ENCODE data around the gene CHST8. TPM values are rescaled to one million over a fixed set of nuclear protein-coding genes. Genes with fewer than 3 reads are reported as not detected.
"Not testable (repeated sequence)": the region's sequence is repeated elsewhere in the genome, so short reads cannot be mapped to it uniquely, and the experiment has no call there.

Gene CHST8
- total and polyA plus RNA-seq, 4 donors, result 0.09 to 0.67 (median 0.24) TPM

DNA sequence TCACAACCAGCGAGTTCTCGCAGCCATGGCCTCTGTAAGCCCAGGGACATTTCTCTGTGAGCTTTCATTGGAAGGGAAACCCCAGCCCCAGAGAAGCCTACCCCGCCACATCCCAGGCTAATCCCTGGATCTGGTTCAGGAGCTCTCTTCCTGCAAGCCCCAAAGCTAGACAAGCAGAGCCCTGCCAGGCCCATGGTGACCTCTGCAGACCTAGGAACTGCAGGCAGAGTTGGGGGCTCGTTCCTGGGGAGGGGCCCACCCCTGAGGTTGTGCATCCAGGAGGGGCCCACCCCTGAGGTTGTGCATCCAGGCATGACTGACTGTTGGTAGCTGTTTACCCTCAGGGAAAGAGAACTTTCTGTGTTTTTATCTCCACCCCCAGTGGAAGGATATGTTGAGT is 196.7 kb downstream of the CHST8 start:
- TF ChIP-seq, protein P1, sequence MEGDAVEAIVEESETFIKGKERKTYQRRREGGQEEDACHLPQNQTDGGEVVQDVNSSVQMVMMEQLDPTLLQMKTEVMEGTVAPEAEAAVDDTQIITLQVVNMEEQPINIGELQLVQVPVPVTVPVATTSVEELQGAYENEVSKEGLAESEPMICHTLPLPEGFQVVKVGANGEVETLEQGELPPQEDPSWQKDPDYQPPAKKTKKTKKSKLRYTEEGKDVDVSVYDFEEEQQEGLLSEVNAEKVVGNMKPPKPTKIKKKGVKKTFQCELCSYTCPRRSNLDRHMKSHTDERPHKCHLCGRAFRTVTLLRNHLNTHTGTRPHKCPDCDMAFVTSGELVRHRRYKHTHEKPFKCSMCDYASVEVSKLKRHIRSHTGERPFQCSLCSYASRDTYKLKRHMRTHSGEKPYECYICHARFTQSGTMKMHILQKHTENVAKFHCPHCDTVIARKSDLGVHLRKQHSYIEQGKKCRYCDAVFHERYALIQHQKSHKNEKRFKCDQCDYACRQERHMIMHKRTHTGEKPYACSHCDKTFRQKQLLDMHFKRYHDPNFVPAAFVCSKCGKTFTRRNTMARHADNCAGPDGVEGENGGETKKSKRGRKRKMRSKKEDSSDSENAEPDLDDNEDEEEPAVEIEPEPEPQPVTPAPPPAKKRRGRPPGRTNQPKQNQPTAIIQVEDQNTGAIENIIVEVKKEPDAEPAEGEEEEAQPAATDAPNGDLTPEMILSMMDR (IDR thresholded peaks at IDR 0.05; ENCODE audit: control extremely low read depth, extremely low read depth), result no peak
- no peak for DNase-seq
- no peak overlapping the region for H3K27ac ChIP-seq (ENCODE audit: low read depth in 1 of 2, low read length in 1 of 2)
- WGBS, 2 donors, result 86 to 87% methylated on average over 4 of the region's 4 CpGs
- H3K36me3 ChIP-seq (ENCODE audit: control insufficient read depth in 4 of 4, insufficient read depth in 4 of 4, low read length in 4 of 4), result peaks cover 0 to 9% (median under 1%) of the 10 kb centered on the region in 4 donors
- H3K9me3 ChIP-seq (ENCODE audit: control insufficient read depth in 4 of 4, insufficient read depth in 3 of 4, low read length in 3 of 4), result no peaks in the 10 kb centered on the region
- no peak for ATAC-seq (ENCODE audit: insufficient read depth, low FRiP score)
- no peaks in the 10 kb centered on the region for H3K27me3 ChIP-seq (ENCODE audit: control insufficient read depth in 3 of 3, insufficient read depth in 3 of 3, low read length in 2 of 3)
- no peak overlapping the region for H3K4me3 ChIP-seq
- no peak overlapping the region for H3K9ac ChIP-seq (ENCODE audit: insufficient read depth in 1 of 2, low read length in 2 of 2)
- H3K4me1 ChIP-seq (ENCODE audit: control insufficient read depth in 5 of 5, insufficient read depth in 5 of 5, low read length in 5 of 5), result peaks cover 0 to 37% (median 14%) of the 10 kb centered on the region in 5 donors

DNA sequence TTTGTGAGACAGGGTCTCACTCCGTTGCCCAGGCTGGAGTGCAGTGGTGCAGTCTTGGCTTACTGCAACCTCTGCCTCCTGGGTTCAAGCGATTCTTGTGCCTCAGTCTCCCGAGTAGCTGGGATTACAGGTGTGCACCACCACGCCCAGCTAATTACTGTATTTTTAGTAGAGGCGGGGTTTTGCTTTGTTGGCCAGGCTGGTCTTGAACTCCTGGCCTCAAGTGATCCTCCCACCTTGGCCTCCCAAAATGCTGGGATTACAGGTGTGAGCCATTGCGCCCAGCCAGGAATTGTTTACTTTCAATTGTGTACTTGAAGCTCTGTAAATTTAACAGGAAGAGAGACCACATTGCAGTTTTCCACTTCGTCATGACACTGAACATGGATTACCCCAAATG is 197.3 kb downstream of the CHST8 start:
- 66 to 89% methylated on average over 7 of the region's 7 CpGs for WGBS, 2 donors
- H3K36me3 ChIP-seq (ENCODE audit: control insufficient read depth in 4 of 4, insufficient read depth in 4 of 4, low read length in 4 of 4); DNase-seq; H3K27me3 ChIP-seq (ENCODE audit: control insufficient read depth in 3 of 3, insufficient read depth in 3 of 3, low read length in 2 of 3); H3K4me3 ChIP-seq; ATAC-seq (ENCODE audit: insufficient read depth, low FRiP score); H3K9me3 ChIP-seq (ENCODE audit: control insufficient read depth in 4 of 4, insufficient read depth in 3 of 4, low read length in 3 of 4); H3K9ac ChIP-seq (ENCODE audit: insufficient read depth in 1 of 2, low read length in 2 of 2): not testable (repeated sequence)
- Histone ChIP-seq H3K4me1 (ENCODE audit: control insufficient read depth in 5 of 5, insufficient read depth in 5 of 5, low read length in 5 of 5) (peaks cover 0 to 36% (median 14%) of the 10 kb centered on the region in 5 donors), H3K27ac (ENCODE audit: low read depth in 1 of 2, low read length in 1 of 2) (peak overlapping the region in 1 of 2 donors; percentile 71)

DNA sequence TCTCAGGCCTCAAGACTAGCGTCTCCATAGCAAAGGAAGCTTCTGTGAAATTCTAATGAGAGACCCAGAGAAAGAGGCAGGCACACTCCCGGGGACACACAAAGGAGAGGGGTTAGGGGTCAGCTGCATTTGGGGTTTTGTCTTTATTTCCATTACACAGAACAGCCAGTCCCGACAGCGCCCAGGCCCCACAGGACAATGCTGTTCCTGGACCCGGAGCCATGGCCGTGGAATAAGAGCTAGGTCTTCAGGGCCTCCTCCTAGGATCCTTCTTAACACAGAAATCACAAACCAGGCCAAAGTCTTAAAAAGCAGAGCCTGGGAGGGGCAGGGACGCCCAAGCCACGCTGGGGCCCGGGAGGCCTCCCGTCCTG is 197.7 kb downstream of the CHST8 start:
- TF ChIP-seq, protein P1 (IDR thresholded peaks at IDR 0.05; ENCODE audit: control extremely low read depth, extremely low read depth), result no peak
- H3K4me1 ChIP-seq (ENCODE audit: control insufficient read depth in 5 of 5, insufficient read depth in 5 of 5, low read length in 5 of 5), result peaks cover 0 to 32% (median 11%) of the 10 kb centered on the region in 5 donors
- H3K9ac ChIP-seq (ENCODE audit: insufficient read depth in 1 of 2, low read length in 2 of 2), result no peak overlapping the region
- no peaks in the 10 kb centered on the region for H3K9me3 ChIP-seq (ENCODE audit: control insufficient read depth in 4 of 4, insufficient read depth in 3 of 4, low read length in 3 of 4)
- peak; percentile 15 for ATAC-seq (ENCODE audit: insufficient read depth, low FRiP score)
- no peak for DNase-seq
- H3K27ac ChIP-seq (ENCODE audit: low read depth in 1 of 2, low read length in 1 of 2), result peak overlapping the region; percentile 71 to 84
- no peaks in the 10 kb centered on the region for H3K27me3 ChIP-seq (ENCODE audit: control insufficient read depth in 3 of 3, insufficient read depth in 3 of 3, low read length in 2 of 3)
- WGBS, 2 donors, result 28 to 49% methylated on average over 10 of the region's 10 CpGs
- no peaks in the 10 kb centered on the region for H3K36me3 ChIP-seq (ENCODE audit: control insufficient read depth in 4 of 4, insufficient read depth in 4 of 4, low read length in 4 of 4)
- no peak overlapping the region for H3K4me3 ChIP-seq

- TF ChIP-seq, protein P1 (IDR thresholded peaks at IDR 0.05; ENCODE audit: control extremely low read depth, extremely low read depth), result no peak
- Histone ChIP-seq H3K36me3 (ENCODE audit: control insufficient read depth in 4 of 4, insufficient read depth in 4 of 4, low read length in 4 of 4) (no peaks in the 10 kb centered on the region), H3K9me3 (ENCODE audit: control insufficient read depth in 4 of 4, insufficient read depth in 3 of 4, low read length in 3 of 4) (no peaks in the 10 kb centered on the region), H3K27ac (ENCODE audit: low read depth in 1 of 2, low read length in 1 of 2) (peak overlapping the region; percentile 71 to 84), H3K27me3 (ENCODE audit: control insufficient read depth in 3 of 3, insufficient read depth in 3 of 3, low read length in 2 of 3) (no peaks in the 10 kb centered on the region), H3K4me1 (ENCODE audit: control insufficient read depth in 5 of 5, insufficient read depth in 5 of 5, low read length in 5 of 5) (peaks cover 0 to 25% (median 7%) of the 10 kb centered on the region in 5 donors), H3K4me3 (peak overlapping the region; percentile 16), H3K9ac (ENCODE audit: insufficient read depth in 1 of 2, low read length in 2 of 2) (peak overlapping the region; percentile 17 to 47)
- WGBS, 2 donors, result 1 to 3% methylated on average over 50 to 61 of the region's 61 CpGs
- peak; percentile 84 for ATAC-seq (ENCODE audit: insufficient read depth, low FRiP score)
- DNase-seq, result peak; percentile 83 to 86 (median 85)
Measured at GRCh38 chr19:33819880-33820781, 198.4 kb downstream of the CHST8 start.

Measured in lung (tissue), 12 donors.